Hepatocyte (in vitro differentiated cells): ENCODE data around the gene PRDM16.

Experiments used
- CTCF ChIP-seq: fragments of 200-600 bp; sonication (generic); IDR thresholded peaks from 2 replicates; pipeline ENCODE4 v1.5.1; 2016; ENCODE audit warnings: antibody characterized with exemption, mild to moderate bottlenecking; ENCODE audit not compliant: poor library complexity
- EZH2 ChIP-seq: fragments of 200-600 bp; sonication (generic); IDR thresholded peaks from 2 replicates; pipeline ENCODE4 v1.6.1; 2016; ENCODE audit warnings: antibody characterized with exemption, mild to moderate bottlenecking, borderline replicate concordance
- EZH2phosphoT487 ChIP-seq: fragments of 200-600 bp; sonication (generic); IDR thresholded peaks from one replicate; pipeline ENCODE4 v1.6.1; 2018; ENCODE audit warnings: antibody characterized with exemption, mild to moderate bottlenecking, low read depth, moderate library complexity; ENCODE audit not compliant: unreplicated experiment, severe bottlenecking

GRCh38 chr1:3245344-3245743 is 176.3 kb downstream of the PRDM16 start:
- TF ChIP-seq EZH2phosphoT487 (no peak), CTCF (no peak), EZH2 (no peak)
